HAP-1 (cell line): Measurements from ENCODE around the gene RIMBP2.

Source experiments
- DNase-seq, 2 experiments: peaks; one replicate each; pipeline ENCODE4 v3.0.0-alpha.2; 2016 to 2020; ENCODE audit warnings: low spot score in 2 of 2
- H3K27me3 ChIP-seq: fragments of 250-450 bp; sonication (Bioruptor Pico); 2 replicates; pipeline ENCODE4 v1.5.1; 2020; ENCODE audit warnings: low read depth, mild to moderate bottlenecking, moderate library complexity
- H3K36me3 ChIP-seq: fragments of 250-450 bp; sonication (Bioruptor Pico); replicated peaks from 2 replicates; pipeline ENCODE4 v1.5.1; 2020; ENCODE audit warnings: mild to moderate bottlenecking
- H3K4me1 ChIP-seq: fragments of 250-450 bp; sonication (Bioruptor Pico); 2 replicates; pipeline ENCODE4 v1.5.1; 2020; ENCODE audit warnings: mild to moderate bottlenecking
- H3K4me3 ChIP-seq: fragments of 250-450 bp; sonication (Bioruptor Pico); 2 replicates; pipeline ENCODE4 v1.5.1; 2020; ENCODE audit warnings: mild to moderate bottlenecking, moderate library complexity
- H3K9me3 ChIP-seq: fragments of 250-450 bp; sonication (Bioruptor Pico); 2 replicates; pipeline ENCODE4 v1.5.1; 2020; ENCODE audit warnings: mild to moderate bottlenecking, moderate library complexity
- in situ Hi-C: fragments of 300-500 bp; cut with MboI; formaldehyde crosslinking; loops from 3 replicates; pipeline ENCODE4 v1.14.3; 2020; ENCODE audit warnings: low sequenced_read_pairs, inconsistent platforms, mixed read lengths

RIMBP2 gene

DNA sequence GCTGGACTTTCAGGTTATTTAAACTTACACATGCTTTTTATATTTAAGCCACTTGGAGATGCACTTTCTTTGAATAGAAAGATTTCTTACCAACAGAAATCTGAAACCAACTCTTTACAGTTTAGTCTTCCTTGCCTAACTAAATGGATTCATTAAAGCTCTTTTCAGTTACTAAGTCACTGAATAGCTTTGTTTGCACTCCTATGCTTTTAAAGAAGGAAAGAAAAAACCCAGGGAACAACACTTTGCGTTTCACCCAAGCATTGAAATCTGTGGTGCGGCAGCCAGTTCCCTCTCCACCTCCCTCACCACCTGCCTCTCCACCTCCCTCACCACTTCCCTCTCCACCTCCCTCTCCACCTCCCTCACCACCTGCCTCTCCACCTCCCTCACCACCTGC is 70.3 kb downstream of the RIMBP2 start:
- no peak for DNase-seq
- no peaks in the 10 kb centered on the region for H3K9me3 ChIP-seq
- no peaks in the 10 kb centered on the region for H3K4me1 ChIP-seq
- in situ Hi-C loops = no loop called here
- no peaks in the 10 kb centered on the region for H3K36me3 ChIP-seq
- no peaks in the 10 kb centered on the region for H3K27me3 ChIP-seq
- no peak overlapping the region for H3K4me3 ChIP-seq

DNA sequence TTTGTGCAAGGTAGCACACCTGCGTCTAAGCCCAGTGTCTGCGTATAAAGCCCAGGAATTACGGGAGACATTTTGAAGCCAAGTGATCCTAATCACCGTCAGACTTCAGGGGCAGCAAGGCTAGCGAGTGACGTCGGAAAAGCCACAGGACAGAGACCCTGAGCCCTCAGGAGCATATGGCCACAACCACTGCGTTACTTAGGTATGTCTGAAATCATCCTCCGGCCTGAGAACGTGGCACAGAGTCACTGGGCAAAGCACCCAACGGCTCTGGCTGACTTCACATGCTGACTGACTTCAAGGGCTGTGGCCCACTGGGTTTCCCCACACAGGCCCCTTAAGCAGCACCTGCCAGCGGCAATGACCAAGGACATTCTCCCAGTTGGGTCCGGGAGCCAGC is 71.5 kb downstream of the RIMBP2 start:
- DNase-seq = no peak
- in situ Hi-C loops = no loop called here
- no peaks in the 10 kb centered on the region for H3K4me1 ChIP-seq
- H3K4me3 ChIP-seq = no peak overlapping the region
- H3K27me3 ChIP-seq = no peaks in the 10 kb centered on the region
- H3K36me3 ChIP-seq = no peaks in the 10 kb centered on the region
- no peaks in the 10 kb centered on the region for H3K9me3 ChIP-seq

DNA sequence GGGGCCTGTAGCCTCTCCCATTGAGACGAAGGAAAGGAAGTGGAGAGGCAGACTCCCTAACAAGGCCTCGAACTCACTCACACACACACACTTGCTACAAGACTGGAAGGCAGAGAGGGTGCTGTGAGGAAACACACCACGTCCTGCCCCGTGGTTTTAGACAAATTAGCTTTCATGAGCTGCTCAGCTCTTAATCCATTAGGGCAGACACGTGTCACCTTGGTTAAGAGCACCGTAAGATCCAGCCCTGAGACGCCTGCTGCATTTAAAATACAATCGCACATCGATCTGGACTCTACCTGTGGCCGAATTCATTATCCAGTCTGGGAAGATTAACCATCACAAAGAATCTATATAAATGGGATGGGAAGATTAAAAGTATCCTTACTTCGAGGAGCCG is 72.0 kb downstream of the RIMBP2 start:
- in situ Hi-C loops = no loop called here
- no peaks in the 10 kb centered on the region for H3K27me3 ChIP-seq
- no peak overlapping the region for H3K4me3 ChIP-seq

DNA sequence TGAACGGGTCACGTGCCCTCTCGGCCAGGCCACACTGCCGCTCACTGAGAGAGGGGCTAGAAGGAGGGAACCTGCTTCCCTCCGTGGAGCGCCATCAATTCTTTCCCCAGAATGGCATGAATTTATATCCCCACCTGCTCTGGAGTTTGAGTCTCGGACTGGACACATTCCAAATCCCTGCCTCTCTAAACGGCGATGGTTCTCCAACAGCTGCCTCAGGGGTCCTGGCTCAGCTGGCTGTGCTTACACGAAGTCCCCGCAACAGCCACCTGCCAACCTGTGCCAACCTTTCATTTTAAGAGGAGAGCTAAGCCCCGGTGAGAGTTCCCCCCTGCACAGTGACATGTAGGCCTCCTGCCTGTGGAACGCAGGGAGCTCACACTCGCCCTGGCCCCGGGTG is 73.2 kb downstream of the RIMBP2 start:
- H3K27me3 ChIP-seq = no peaks in the 10 kb centered on the region
- no peak overlapping the region for H3K4me3 ChIP-seq
- no peaks in the 10 kb centered on the region for H3K9me3 ChIP-seq
- DNase-seq = no peak
- no peaks in the 10 kb centered on the region for H3K4me1 ChIP-seq
- in situ Hi-C loops = no loop called here
- H3K36me3 ChIP-seq = no peaks in the 10 kb centered on the region

More for the DNA sequence above, 72.0 kb downstream of the RIMBP2 start:
- no peaks in the 10 kb centered on the region for H3K4me1 ChIP-seq
- H3K36me3 ChIP-seq = no peaks in the 10 kb centered on the region
- no peak for DNase-seq
- no peaks in the 10 kb centered on the region for H3K9me3 ChIP-seq

DNA sequence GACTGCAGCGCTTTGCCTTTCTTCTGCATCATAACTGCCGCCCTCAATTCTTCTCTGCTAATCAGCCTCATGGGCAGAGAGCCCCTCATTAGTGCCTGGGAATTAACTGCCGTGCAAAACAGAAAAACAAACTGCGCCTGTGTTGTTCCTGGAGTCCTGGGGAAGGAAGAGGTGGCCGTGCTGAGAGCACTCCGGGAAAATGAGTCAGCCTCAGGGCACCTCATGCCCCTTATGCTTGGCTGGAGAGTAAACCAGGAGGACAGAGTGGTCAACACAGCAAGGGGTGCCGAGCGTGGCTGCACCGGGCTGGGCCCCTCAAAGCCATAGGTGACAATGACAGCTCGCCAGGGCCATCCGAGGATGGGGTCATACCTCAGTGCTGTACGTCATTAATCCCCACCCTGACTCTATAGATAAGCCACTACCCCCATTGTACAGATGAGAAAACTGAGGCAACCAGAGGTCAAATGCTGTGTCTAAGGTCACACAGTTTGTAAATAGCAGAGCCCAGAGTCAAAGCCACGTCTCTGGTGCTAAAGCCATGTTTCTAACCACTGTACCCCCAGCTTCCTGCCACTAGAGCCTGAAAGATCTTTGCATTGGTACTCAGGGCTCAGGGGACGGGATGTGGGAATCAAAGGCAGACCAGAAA is 74.4 kb downstream of the RIMBP2 start:
- Histone ChIP-seq H3K4me3 (no peak overlapping the region), H3K9me3 (no peaks in the 10 kb centered on the region), H3K27me3 (no peaks in the 10 kb centered on the region), H3K4me1 (no peaks in the 10 kb centered on the region), H3K36me3 (no peaks in the 10 kb centered on the region)
- no peak for DNase-seq
- in situ Hi-C loops = no loop called here

DNA sequence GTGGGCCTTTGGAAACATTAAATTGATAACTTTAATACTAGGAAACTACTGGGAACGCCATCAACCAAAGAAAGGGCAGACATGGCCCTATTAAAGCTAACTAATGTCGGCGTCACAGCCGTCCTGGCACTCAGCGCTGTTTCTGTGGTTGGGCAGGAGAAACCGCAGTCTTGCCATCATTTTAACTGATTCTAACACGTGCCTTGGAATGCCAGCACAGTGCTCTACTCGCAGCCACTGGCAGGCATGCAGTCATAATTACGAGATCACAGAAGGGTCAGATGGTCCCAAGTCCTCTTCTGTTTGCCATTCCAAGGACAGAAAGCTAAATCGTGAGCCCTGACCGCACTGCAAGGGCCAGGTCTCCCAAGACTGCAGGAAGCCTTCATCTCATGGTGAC is 75.2 kb downstream of the RIMBP2 start:
- H3K9me3 ChIP-seq = no peaks in the 10 kb centered on the region
- H3K4me3 ChIP-seq = no peak overlapping the region
- DNase-seq = no peak
- no peaks in the 10 kb centered on the region for H3K36me3 ChIP-seq
- in situ Hi-C loops = no loop called here
- H3K4me1 ChIP-seq = no peaks in the 10 kb centered on the region
- H3K27me3 ChIP-seq = no peaks in the 10 kb centered on the region

DNA sequence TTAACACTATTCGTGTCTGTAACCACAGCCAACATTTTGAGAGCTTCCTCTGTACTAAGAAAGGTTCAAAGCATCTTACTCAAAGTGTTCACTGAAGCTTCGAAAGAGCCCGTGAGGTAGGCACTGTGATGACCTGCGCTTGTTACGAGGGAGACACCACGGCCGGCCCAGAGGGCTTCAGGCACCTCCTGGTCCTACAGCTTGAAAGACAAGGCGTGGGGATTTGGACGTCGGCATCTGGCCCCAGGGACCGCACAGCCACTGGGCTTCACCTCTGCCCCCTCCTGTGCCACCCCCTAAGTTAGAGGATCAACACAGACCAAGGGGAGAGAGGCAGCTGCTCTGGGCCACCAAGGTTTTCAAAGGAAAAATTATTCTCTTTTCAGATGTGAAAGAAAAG is 75.6 kb downstream of the RIMBP2 start:
- no peaks in the 10 kb centered on the region for H3K36me3 ChIP-seq
- DNase-seq = no peak
- H3K4me1 ChIP-seq = no peaks in the 10 kb centered on the region
- no peaks in the 10 kb centered on the region for H3K27me3 ChIP-seq
- in situ Hi-C loops = no loop called here
- no peak overlapping the region for H3K4me3 ChIP-seq
- no peaks in the 10 kb centered on the region for H3K9me3 ChIP-seq

DNA sequence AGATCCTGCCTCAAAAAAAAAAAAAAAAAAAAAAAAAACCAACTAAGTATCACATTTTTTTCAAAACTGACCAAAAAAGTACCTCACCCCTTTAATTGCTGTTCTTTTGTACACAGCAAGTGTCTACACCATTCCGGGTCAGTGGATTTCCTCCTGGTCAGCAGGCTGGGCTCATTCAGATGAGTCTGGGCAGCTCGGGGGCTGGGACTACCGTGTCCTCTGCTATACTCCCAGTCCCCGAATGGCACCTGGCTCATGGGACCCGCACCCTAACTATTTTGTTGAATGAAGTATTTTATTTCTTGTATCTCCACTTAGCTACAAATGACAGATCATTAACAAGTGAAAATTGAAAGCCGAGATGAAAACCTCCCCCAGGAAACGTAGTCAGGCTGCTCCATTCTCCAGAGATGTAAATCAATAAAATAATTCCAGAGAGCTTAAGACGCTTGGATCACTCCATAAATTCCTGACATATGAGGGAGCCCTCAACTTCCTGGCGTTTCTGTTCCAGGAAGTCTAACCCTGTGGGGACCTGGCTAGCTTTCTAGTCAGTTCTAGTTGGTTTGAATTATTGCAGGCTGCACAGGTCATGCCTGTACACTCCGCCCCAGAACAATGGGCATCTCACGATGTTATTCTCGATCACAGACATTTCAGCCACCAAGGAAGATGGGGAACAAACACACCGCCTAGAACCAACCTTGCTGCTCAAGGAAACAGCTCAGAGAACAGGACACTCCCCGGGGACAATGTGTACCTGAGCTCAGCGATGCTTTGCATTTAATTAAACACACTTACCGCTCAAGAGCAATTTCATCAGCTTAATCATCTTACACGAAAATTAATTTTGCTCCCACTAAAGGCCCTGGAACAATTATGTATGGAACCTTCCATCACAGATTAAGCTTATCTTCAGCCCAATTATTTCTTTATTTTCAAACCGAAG is 76.3 kb downstream of the RIMBP2 start:
- Histone ChIP-seq H3K9me3 (no peaks in the 10 kb centered on the region), H3K4me1 (no peaks in the 10 kb centered on the region), H3K4me3 (no peak overlapping the region), H3K36me3 (no peaks in the 10 kb centered on the region), H3K27me3 (no peaks in the 10 kb centered on the region)
- DNase-seq = no peak
- in situ Hi-C loops = no loop called here

DNA sequence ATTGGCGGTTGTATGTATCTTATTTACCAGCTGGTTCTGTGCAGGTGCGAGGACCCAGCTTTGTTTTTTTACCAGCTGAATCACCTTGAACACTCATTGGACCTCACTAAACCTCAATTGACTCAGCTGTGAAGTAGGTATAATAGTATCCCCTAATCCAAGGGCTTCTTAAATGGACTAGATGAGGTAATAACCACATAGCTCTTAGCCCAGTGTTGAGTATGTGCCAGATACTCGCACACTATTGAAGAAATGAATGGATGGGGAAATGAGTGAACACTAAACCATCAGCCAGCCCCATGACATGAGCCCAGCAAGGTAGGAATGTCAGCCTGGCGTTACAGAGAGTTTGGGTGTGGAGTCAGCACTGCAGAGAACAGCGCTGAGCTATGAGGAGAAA is 79.7 kb downstream of the RIMBP2 start:
- H3K36me3 ChIP-seq = no peaks in the 10 kb centered on the region
- in situ Hi-C loops = no loop called here
- H3K4me3 ChIP-seq = no peak overlapping the region
- 0 out of 2 replicates have a peak, but pooled peaks cover 2% of the 10 kb centered on the region for H3K27me3 ChIP-seq
- DNase-seq = no peak
- H3K9me3 ChIP-seq = no peaks in the 10 kb centered on the region
- H3K4me1 ChIP-seq = no peaks in the 10 kb centered on the region

DNA sequence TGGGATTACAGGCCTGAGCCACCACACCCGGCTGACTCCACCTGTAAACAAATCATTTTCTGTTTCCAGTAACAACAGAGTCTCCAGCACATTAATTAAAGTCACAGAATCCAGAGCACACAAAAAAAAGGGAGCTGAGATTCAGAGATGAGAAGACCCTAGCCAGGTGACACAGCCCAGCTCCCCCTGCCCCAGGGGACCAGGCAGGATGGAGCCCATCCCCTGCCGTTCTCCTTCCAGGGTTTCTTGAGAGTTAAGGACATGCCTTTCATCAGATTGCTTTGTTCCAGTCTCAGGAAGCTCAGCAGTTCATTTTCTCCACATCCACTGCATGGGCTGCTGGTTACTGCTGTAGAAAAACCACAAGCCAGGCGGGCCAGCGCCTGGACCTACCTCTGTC is 81.2 kb downstream of the RIMBP2 start:
- in situ Hi-C loops = no loop called here
- 0 out of 2 replicates have a peak, but pooled peaks cover 2% of the 10 kb centered on the region for H3K27me3 ChIP-seq
- no peaks in the 10 kb centered on the region for H3K9me3 ChIP-seq
- no peaks in the 10 kb centered on the region for H3K4me1 ChIP-seq
- no peak overlapping the region for H3K4me3 ChIP-seq
- no peaks in the 10 kb centered on the region for H3K36me3 ChIP-seq
- DNase-seq = no peak

DNA sequence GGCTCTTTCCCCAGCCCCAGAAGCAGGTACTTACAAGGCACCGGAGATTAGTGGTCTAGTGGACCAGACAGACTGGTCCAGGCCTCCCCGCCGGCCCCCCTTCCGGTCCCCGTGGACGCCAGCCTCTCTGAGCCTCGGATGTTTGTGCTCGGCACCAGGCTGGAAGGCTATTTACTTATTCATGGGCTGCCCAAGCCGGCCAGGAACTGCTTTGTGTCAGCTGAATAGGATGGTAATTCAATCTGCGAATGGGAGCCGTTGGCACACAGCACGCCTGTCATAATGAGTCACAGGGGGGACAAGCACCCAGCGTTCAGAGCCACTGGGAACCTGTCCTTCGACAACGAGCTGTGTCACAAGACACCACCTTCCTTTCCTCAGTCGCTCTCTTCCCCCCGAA is 82.3 kb downstream of the RIMBP2 start:
- in situ Hi-C loops = no loop called here
- no peaks in the 10 kb centered on the region for H3K36me3 ChIP-seq
- DNase-seq = no peak
- 0 out of 2 replicates have a peak, but pooled peaks cover 2% of the 10 kb centered on the region for H3K27me3 ChIP-seq
- H3K4me1 ChIP-seq = no peaks in the 10 kb centered on the region
- H3K9me3 ChIP-seq = no peaks in the 10 kb centered on the region
- no peak overlapping the region for H3K4me3 ChIP-seq

DNA sequence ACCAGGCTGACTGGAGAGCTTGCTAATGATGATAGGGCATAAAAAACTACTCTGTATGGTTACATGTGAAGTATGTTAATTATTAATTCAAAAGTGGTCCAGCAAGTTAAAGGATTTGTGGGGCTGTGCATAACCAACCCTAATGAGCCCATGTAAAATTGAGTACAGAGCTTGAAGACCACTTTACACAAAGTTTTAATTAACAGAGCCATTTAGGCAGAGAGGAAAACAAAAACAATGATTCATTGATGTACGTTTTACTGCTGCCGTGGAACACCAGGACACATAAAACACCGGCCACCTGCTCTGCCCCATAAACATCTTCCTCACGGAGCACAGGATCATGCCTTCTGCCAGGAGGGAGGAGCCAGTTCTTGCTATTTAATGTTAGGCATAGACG is 83.5 kb downstream of the RIMBP2 start:
- in situ Hi-C loops = no loop called here
- no peak for DNase-seq
- Histone ChIP-seq H3K4me1 (no peaks in the 10 kb centered on the region), H3K9me3 (no peaks in the 10 kb centered on the region), H3K4me3 (no peak overlapping the region), H3K36me3 (no peaks in the 10 kb centered on the region), H3K27me3 (0 out of 2 replicates have a peak, but pooled peaks cover 2% of the 10 kb centered on the region)

DNA sequence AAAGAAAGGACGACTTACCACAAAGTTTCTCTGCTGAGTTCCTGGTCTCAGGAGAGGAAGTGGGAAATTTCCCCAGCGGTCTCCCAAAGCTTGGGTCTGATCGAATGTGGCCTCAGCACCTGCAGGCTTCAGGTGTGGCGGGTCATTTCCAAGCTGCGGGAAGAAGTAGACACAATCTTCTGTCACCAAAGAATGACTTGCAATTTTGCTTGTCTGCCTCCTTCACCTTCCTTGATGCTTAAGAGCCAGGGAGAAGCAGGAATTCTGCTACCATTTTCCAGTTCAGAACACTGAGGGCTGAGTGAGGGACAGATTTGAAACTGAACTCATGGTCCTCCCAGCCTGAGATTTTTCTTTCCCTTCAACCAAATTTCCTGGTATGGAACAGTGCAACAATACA is 87.8 kb downstream of the RIMBP2 start:
- Histone ChIP-seq H3K9me3 (no peaks in the 10 kb centered on the region), H3K27me3 (0 out of 2 replicates have a peak, but pooled peaks cover 2% of the 10 kb centered on the region), H3K4me3 (no peak overlapping the region), H3K4me1 (no peaks in the 10 kb centered on the region), H3K36me3 (no peaks in the 10 kb centered on the region)
- no peak for DNase-seq
- in situ Hi-C loops = no loop called here

DNA sequence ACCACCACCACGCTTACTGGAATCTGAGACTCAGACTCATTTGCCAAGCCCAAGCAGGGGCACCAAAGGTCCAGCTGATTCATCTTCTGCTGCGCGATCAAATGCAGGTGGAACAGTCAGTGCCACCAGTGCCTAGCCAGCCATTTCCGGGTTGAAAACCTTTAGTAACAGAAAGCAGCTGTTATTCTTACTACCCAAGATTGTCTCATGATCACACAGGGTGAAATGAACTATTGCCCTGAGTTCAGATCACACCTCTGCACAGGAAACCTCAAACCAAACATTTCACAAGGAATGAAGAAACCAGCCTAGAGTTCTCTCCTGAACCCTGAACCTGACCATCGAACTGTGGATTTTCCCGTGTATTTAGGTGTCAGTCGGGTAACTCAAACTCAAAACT is 88.9 kb downstream of the RIMBP2 start:
- in situ Hi-C loops = no loop called here
- H3K4me1 ChIP-seq = no peaks in the 10 kb centered on the region

More for the DNA sequence above, 88.9 kb downstream of the RIMBP2 start:
- no peak for DNase-seq
- H3K36me3 ChIP-seq = no peaks in the 10 kb centered on the region
- no peak overlapping the region for H3K4me3 ChIP-seq
- no peaks in the 10 kb centered on the region for H3K9me3 ChIP-seq
- H3K27me3 ChIP-seq = 0 out of 2 replicates have a peak, but pooled peaks cover 2% of the 10 kb centered on the region
